ENCODE data around the gene RIMBP2. TPM values are rescaled to one million over a fixed set of nuclear protein-coding genes. Genes with fewer than 3 reads are reported as not detected.

RIMBP2 gene
- total and polyA plus RNA-seq, 9 of the 15 experiments (the other 6 are each of a cell fraction or from before 2014, with no cell fraction given), result not detected

- TF ChIP-seq BCLAF1 (IDR thresholded peaks at IDR 0.05; ENCODE audit: borderline replicate concordance in 1 of 2, control insufficient read depth in 1 of 2, low read depth in 2 of 2, low read length in 1 of 2) (no peak), RBBP5 (IDR thresholded peaks at IDR 0.05; ENCODE audit: borderline replicate concordance, insufficient read depth, low read length, poor library complexity, severe bottlenecking) (no peak), TRIM24 (IDR thresholded peaks at IDR 0.05) (peak in 1 of 2 experiments; percentile 67; a peak in 2 of 4 replicates), JUN (IDR thresholded peaks at IDR 0.05; ENCODE audit: borderline replicate concordance, low read depth, low read length) (peak; percentile 89), JUN (CRISPR knock-in tag; IDR thresholded peaks at IDR 0.05; ENCODE audit: borderline replicate concordance) (peak; percentile 99), PREB (CRISPR knock-in tag; IDR thresholded peaks at IDR 0.05) (no peak), CREB3L1 (IDR thresholded peaks at IDR 0.05; ENCODE audit: borderline replicate concordance, low read depth) (no peak), SRSF7 (optimal IDR thresholded peaks at IDR 0.05; ENCODE audit: low read depth, low read length) (no peak), KLF16 (IDR thresholded peaks at IDR 0.05) (no peak), NFIX (CRISPR knock-in tag; IDR thresholded peaks at IDR 0.05; ENCODE audit: low read depth) (no peak), ZNF347 (CRISPR knock-in tag; IDR thresholded peaks at IDR 0.05; ENCODE audit: low read depth) (no peak), YBX1 (IDR thresholded peaks at IDR 0.05) (no peak), XRCC5 (IDR thresholded peaks at IDR 0.05; ENCODE audit: low read depth, low read length) (no peak), CHD1 (IDR thresholded peaks at IDR 0.05; ENCODE audit: low read length) (no peak), ZMIZ1 (IDR thresholded peaks at IDR 0.05; ENCODE audit: low read depth in 2 of 2, low read length in 2 of 2) (no peak), PURB (CRISPR knock-in tag; IDR thresholded peaks at IDR 0.05; ENCODE audit: low read depth) (no peak), NFATC3 (IDR thresholded peaks at IDR 0.05) (no peak)
Observed at GRCh38 chr12:130764475-130765185, 48.5 kb upstream of the RIMBP2 start (continued).

All from K562 (cell line).